ENCODE measurements around the gene VPS13D.
"Not testable (repeated sequence)": the region's sequence is repeated elsewhere in the genome, so short reads cannot be mapped to it uniquely, and the experiment has no call there.

Gene VPS13D

DNA sequence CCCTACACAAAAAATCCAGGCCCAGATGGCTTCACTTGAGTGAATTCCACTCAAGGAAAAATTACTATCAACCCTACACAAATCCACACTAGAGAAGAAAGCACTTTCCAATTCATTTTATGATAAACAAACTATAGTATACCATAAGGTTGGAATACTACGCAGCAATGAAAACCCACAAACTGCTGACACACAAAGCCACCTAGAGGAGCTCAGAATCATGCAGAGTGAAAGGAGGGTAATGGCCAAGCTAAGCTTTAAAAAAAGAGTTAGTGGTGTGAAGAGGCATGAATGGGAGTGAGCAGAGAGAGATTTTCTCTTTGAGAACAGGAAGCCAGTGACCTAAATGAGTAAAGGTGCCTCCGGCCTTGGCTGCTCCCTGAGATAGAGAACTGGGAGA lies 294.4 kb downstream of the VPS13D start:
- DNase-seq = no peak

DNA sequence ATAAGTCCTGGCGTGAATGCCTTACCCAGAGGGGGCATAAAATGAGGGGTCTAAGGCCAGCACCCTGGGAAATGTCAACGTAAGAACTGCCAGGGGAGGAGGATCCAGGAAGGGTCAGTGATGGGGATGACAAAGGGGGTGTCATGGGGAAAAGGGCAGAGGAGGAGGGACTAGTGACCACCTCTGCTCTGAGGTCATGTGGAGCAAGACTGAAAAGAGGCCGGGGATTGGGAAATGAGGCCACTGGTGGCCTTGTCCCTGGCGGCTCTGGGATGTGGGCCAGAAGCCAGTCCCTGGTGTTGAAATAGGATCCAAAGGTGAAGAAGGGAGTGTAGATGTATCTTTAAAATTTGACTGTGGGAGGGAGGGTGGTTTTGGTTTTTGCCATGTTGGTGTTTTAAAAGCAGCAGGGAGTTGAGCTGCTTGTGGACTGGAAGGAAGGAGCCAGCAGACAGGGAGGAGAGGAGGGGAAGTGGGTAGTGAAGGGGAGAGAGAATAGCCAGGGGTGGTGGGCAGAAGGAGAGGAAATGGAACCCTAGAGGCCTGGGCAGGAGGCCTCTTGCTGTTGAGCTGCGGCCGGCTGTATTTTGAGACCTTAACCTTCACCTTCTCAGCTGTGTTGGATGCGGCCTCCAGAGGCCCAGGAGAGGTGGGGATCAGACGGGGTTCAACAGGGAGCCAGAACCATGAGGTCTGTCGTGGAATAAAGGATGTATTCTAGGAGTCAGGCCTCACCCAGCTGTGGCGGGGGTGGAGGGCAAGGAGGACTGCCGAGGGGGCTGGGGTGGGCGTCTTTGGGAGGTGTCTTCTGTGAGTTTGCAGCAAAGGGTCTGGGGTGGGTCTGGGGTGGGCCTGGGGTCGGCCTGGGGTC lies 295.7 kb downstream of the VPS13D start:
- DNase-seq = no peak

DNA sequence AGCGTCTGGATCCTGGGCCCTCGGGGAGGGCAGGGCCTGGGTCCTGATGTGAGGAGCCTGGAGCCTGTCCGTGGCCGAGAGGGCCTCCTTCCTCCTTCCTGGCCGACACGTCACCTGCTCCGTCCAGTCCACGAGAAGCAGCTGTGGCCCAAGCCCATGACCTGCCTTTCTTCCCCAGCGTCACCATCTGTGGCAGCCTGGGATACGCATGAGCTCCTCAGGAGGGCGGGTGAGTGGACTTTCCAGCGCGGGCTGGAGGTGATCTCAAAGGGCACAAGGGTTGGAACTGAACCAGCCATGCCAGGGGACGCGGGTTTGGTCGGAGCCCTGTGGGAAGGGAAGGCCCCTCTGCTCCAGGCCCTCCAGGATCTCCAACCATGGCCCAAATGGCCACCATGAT lies 297.7 kb downstream of the VPS13D start:
- no peak for DNase-seq

DNA sequence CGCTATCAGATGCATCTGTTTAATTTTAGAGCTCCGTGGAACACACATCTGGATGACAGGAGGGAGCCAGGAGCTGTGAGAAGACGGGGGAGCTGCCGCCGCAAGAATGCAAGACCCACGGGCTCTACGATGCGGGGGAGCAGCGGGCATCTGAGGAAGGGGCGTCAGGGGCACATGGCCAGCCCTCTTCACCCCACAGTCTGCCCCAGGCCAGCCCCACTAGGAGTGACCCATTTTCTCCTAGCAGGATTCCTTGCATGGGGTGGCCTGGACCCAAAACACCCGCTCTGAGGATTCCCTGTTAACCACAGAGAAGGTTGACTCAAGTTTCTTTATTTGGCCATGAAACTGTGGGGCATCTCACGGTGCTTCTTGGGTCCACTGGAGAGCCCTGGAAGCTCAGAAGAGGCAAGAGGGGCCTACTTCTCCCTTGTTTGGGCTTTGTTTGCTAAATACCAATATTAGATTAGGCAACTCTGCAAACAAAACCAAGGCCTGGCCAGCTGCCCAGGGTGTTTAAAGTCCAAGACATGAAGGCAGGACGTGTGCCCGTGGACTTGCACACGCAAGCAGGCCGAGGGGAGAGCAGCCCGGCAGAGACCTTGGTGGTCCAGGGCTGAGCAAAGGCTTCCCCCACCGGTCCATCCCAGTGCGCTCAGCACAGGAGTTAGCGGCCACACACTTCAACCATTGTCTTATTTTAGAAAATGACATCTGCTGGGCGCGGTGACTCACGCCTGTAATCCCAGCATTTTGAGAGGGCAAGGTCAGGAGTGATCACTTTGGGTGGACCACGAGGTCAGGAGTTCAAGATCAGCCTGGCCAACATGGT lies 298.4 kb downstream of the VPS13D start:
- no peak for DNase-seq

DNA sequence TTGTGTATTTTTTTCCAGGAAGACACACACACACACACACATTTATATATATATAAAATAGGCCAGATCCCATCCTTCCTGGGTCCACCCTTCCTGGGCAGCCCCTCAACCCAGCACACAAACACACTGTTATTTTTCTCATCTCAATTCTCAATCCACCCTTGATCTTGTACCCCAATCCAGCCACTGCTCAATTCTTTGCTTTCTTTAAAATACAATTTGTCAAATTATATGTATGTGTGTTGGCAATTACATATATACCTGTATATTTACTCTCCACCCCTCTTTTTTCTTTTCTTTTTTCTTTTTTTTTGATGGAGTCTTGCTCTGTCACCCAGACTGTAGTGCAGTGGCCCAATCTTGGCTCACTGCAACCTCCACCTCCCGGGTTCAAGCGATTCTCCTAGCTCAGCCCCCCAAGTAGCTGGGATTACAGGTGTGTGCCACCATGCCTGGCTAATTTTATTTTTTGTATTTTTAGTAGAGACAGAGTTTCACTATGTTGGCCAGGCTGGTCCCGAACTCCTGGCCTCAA lies 299.9 kb downstream of the VPS13D start:
- no peak for DNase-seq

DNA sequence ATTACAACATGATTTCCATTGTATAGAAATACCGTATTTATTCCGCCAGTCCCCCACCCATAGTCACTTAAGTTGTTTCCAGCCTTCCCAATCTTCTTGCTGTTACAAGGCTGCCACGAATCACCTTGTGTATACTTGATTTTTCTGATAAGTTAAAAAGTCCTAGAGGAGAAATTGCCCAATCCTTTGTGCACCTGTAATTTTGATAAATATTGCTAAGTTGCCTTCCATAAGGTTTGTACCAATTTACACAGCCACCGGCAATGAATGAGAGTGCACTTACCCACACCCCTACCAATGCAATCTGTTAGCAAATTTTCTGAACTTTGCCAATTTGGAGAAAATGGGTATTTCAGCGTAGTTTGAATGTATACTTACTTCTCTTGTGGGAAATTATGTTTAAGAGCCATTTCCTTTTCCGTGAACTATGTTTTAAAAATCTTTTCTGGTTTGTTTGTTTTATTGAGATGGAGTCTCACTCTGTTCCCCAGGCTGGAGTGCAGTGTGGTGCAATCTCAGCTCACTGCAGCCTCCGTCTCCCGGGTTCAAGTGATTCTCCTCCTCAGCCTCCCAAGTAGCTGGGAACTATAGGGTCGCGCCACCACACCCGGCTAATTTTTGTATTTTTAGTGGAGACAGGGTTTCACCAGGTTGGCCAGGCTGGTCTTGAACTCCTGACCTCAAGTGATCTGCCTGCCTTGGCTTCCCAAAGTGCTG lies 300.8 kb downstream of the VPS13D start:
- no peak for DNase-seq

DNA sequence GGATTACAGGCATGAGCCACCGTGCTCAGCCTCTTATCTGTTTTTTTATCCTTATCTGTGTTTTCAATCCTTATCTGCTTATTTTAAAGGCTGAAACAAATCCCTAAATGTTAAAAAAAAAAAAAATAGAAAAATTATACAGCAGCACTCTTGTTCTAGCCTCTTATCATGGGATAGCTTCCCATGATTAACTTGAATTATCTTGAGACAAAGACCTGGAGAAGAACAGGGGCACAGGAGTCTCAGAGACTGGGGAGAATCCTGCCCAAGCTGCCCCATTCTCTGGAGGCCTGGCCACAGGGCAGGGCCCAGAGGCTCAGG lies 301.3 kb downstream of the VPS13D start:
- DNase-seq = no peak

DNA sequence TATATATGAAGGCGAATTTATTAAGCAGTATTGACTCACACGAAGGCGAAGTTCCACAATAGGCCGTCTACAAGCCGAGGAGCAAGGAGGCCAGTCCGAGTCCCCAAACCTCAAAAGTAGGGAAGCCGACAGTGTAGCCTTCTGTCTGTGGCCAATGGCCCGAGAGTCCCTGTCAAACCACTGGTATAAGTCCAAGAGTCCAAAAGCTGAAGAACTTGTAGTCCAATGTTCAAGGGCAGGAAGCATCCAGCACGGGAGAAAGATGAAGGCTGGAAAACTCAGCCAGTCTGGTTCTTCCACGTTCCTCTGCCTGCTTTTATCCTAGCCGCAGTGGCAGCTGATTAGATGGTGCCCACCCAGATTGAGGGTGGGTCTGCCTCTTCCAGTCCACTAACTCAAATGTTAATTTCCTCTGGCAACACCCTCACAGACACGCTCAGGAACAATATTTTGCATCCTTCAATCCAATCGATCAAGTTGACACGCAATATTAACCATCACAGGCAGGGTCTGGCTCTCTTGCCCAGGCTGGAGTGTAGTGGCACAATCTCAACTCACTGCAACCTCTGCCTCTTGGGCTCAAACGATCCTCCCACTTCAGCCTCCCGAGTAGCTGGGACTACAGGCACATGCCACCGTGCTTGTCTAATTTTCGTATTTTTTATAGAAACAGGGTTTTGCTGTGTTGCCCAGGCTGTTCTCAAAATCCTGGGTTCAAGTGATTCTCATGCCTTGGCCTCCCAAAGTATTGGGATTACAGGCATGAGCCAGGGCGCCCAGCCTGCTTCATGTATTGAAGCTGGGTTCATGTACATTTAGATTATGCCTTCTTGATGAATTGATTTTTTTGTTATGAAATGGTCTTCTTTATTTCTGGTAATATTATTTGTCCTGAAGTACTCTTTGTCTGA lies 302.8 kb downstream of the VPS13D start:
- DNase-seq = no peak

DNA sequence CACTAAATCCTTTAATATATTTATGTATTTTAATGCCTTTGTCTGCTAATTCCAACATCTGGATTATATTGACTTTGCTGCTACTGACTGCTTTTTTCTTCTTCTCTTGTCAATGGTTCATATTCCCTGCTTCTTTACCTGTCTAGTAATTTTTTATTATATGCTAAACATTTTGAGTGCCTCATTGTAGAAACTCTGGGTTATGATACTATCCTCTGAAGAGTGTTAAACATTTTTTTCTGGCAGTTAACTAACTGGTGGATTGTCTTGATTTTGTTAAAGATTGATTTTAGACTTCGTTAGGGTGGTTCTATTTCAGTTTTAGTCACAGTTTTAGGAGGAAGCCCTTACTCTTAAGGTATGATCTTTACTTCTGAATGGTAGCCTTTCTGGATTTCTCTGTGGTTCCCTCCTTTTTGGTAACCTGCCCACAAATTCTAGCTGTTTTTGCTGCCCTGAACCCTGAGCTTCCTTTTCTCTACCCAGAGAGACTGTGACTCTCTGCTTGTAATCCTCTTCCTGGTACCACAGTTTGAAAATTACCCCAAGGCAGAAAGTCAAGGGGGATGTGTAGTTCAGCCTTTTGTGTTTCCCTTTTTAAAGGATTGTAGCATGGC lies 306.3 kb downstream of the VPS13D start:
- DNase-seq = no peak

DNA sequence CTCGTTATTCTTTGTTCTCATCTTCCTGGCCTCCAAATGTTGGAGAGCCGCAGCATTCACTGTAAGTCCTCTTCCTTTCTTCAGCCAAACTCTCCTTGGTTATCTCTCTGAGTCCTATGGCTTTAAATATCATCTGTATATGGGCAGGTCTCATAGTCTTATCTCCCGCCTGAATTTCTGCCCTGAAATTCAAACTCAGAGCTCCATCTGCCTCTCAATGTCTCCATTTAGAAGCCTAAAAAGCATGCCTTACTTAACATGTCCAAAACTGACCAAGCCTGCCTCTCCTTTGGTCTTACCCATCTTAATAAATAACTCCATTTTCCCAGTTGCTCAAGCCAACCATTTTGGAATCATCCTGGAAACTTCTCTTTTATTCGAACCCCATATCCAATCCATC lies 307.5 kb downstream of the VPS13D start:
- DNase-seq = no peak

DNA sequence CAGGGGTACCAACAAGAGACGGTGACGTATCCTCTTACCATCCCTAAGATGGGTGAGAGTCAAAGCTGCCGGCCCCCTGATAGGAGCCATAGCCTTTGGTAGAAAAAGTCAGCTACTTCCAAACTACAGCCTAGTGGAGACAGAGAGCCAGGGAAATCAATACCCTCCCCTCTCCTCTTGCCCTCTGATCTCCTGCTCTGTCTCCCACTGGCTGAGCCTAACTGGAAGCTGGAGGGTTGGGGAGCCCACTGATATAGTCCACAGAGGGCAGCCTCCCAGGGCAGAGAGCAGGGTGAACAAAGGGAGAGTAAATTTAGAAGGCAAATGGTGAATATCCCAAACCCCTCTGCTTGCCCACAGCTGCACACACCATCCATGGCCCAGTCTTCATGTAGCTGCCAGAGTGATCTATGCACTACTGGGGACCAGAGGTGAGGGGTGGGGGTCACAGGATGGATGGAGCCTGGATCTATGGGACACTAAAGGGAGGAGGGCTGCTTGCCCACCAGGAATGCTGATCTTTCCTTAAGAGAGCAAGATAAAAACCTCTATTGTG lies 308.2 kb downstream of the VPS13D start:
- no peak for DNase-seq

DNA sequence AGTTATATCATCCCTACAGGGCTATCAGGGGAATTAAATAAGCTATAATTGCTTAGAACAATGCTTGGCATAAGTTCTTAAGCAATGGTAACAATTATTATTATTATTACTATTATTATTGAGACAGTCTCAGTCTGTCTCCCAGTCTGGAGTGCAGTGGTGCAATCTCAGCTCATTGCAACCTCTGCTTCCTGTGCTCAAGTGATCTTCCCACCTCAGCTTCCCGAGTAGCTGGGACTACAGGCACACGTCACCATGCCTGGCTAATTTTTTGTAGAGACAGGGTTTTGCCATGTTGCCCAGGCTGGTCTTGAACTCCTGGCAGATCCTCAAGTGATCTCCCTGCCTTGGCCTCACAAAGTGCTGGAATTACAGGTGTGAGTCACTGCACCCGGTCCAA lies 308.7 kb downstream of the VPS13D start:
- not testable (repeated sequence) for DNase-seq

DNA sequence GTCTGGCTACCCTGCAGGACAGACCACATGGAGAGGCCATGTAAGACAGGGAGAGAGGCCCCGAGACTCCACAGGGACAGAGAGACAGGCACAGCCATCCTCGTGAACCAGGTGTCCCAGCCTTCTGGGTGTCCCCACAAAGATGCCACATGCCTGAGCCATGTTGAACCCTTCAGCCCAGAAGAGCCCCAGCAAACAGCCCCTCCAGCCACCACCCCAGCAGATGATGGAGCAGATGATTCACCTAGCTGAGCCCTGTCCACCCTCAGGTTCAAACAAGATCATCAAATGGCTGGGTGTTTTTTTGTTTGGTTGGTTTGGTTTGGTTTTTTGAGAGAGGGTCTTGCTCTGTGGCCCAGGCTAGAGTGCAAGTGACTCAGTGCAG lies 309.5 kb downstream of the VPS13D start:
- no peak for DNase-seq

DNA sequence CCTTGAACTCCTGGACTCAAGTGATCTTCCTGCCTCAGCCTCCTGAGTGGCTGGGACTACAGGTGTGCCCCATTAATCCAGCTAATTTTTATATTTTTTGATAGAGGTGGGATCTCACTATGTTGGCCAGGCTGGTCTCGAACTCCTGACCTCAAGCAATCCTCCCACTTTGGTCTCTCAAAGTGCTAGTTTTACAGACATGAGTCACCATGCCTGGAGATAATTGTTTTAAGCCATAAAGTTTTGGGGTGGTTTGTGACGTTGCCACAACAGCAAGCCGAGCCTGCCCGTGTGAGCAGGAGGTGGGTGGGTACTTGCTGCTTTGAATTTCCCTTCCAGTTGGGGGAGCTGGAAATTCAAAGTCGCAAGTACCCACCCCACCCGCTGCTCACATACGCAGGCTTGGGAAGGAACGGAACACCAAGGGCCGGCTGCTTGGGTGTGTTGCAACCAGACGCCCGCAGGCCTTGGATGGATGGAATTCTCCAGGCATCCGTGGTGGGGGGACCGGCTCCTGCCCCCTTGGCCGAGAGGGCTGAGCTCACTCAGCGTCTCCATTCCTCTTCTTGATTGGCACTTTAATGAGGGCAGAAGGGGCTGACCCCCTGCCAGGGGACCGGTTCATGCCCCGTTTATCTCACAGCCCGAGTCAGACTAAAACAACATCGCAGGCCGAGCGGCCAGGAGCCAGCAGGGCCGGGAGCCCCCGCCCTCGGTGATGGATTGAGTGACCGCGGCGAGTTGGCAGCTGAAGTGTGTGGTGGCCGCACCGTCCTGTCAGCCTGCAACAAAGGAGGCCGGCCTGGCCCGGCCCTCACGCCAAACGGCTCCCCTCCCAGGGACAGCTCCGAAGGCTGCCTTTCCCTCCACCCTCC lies 310.1 kb downstream of the VPS13D start:
- no peak for DNase-seq

DNA sequence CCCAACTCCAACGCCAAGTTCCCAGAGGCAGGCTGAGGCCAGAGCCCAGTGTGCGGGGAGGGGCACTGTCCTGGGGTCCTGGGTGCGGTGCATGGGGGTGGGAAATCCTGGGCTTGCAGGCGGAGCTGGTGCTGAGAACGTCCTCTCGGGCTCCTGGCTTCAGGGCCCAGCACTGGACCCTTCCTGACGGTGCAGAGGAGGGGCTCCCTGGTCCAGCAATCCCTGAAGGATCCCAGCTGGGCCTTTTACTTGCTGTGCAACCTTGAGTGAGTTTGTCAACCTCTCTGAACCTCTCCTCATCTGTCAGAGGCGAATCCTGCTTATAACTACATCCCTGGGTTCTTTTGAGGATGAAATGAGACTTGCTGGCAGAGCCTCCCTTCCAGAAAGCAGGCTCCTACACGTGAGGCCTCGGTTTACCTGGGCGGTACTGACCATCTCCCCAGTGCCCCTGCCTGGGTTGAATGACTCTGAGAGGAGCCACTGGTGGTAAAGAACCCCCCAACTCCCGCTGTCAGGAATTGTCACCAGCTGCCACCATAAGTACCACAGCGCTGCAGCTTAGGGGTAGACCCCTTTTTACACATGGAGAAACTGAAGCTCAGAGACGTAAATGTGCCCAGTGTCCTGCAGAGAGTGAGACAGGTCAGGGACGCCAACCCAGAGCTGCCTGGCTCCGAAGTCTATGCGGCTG lies 310.9 kb downstream of the VPS13D start:
- DNase-seq = no peak

DNA sequence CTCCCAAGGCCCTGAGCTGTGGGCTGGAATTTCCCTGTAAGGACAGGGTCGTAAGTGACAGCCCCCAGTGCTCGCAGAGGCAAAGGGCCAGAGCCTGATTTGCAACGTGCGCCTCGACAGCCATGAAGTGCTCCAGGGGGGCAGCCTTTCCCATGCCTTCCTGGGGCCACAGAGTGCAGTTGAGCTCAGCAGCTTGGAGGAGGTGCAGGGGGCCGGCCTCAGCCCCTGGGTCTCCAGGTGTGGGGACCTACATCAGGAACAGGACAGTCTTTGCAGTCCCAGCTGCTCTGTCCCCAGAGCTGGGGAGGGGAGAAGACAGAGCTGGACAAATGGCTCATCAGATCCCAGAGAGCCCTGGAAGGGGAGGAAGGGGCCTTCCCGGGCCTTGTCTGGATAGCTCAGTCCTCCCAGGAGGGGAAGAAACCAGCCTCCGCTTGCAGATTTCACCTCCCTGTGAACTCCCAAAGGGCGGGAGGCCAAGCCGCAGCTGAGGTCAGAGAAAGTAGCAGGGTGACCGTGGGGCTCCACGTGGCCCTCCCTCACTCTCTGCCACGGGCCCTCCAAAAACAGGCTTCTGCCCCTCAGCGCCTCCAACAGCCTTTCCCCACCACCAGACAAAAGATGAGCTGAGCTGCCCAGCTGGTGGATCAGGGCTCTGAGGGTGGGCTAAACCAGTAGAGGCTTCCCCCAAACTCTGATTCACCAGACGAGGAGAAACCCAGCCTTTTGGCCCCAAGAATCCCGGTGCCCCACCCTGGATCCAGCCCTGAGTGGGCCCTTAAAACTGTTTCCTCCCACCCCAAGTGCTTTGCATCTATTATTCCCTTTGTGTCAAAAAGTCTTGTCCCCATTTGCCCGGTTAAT lies 311.7 kb downstream of the VPS13D start:
- no peak for DNase-seq

DNA sequence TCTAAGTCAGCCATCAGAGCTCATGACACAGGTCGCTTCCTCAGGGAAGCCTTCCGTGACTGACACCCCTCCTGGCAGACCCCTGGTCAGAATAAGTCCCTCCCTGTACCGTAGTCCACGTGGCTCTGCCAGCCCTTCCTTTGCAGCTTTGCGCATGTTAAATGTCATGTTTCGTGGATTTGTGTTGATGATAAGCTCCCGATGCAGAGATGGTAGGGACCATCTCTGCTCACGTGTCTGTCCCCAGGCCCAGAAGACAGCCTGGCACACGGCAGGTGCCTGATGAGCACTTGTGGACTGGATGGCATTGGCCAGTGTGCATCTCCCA lies 312.3 kb downstream of the VPS13D start:
- no peak for DNase-seq

DNA sequence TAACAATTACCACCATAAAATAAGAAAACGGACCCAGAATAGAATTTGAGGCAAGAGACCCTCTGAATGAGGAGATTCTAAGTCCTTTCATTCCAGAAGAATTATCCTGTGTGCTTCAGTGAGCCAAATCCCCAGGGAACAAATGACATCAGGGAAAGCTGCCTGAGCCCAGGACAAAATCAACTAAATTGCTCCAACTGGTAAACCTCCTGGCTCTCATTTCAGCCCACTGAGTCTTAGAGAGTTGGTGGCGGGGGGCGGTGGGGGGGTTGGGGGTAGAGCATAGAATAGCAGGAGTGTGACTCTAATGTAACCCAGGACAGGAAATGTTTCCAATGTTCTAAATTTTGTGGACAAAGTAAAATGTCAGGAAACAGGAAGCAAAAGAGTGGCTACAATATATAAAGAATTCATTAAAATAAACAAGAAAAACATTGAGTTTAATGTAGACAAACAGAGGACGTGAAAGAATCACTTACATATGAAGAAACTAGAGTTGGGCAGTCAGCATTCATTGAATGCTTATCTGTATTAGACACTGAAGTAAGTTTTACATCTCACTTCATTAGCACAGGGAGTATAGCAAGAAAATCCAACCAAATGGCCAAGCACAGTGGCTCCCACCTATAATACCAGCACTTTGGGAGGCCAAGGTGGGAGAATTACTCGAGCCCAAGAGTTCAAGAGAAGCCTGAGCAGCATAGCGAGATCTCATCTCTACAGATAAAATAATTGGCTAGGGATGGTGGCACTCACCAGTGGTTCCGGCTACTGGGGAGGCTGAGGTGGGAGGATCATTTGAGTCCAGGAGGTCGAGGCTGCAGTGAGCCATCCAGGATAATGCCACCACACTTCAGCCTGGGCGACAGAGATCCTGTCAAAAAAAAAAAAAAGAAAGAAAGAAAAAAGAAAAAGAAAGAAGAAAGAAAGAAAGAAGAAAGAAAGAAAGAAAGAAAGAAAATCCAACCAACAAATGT lies 313.1 kb downstream of the VPS13D start:
- DNase-seq = no peak
